AG04449 (cell line): ENCODE measurements around the gene MAGEB16.

Experiments
- CTCF ChIA-PET: fragments of 350-600 bp; formaldehyde crosslinking; extraction: SDS; loops from one replicate; lab custom pipeline; 2021; ENCODE audit warnings: antibody characterized with exemption; lab: Yijun Ruan, JAX
- POLR2A ChIA-PET: fragments of 400-600, 350-600 bp; formaldehyde crosslinking; extraction: SDS; loops from one replicate; lab custom pipeline; 2020; ENCODE audit warnings: antibody characterized with exemption, inconsistent platforms; lab: Yijun Ruan, JAX
- DNase-seq: peaks from one replicate; pipeline ENCODE4 v3.0.0-alpha.2; 2010; ENCODE audit warnings: low read depth, low spot score
- H3K4me3 ChIP-seq: 2 replicates; pipeline ENCODE4 v1.5.1; 2011; ENCODE audit warnings: low read depth, mild to moderate bottlenecking, control low read depth, low read length
- TF ChIP-seq, protein P1 (sequence below): IDR thresholded peaks from one replicate; pipeline ENCODE4 v1.5.1; 2011; ENCODE audit warnings: mild to moderate bottlenecking, moderate library complexity, low read length, control low read depth, inconsistent platforms; ENCODE audit not compliant: insufficient read depth; ENCODE audit errors: missing control alignments

MAGEB16 gene

DNA sequence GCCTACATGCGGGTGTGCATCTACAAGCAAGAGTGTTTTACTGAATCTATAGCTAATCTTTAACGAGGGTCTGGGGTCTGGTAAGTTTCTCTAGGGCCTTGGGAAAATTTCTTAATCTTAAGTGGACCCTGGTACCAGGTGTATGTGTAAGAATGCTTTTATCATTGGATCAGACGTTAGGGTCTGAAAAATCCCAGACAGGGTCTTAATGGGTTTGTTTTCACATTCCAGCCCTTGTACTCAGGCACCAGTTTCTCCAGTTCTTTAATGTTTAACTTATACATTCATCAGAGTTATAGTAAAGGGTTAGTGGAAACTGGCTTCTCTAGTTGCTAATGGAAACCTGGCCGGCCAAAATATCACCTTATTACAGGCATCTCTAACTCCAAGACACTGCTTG lies 11.6 kb downstream of the MAGEB16 start:
- no peak for DNase-seq
- H3K4me3 ChIP-seq, result no peak overlapping the region
- ChIA-PET CTCF (no interaction called here), POLR2A (no interaction called here)
- TF ChIP-seq, protein P1, sequence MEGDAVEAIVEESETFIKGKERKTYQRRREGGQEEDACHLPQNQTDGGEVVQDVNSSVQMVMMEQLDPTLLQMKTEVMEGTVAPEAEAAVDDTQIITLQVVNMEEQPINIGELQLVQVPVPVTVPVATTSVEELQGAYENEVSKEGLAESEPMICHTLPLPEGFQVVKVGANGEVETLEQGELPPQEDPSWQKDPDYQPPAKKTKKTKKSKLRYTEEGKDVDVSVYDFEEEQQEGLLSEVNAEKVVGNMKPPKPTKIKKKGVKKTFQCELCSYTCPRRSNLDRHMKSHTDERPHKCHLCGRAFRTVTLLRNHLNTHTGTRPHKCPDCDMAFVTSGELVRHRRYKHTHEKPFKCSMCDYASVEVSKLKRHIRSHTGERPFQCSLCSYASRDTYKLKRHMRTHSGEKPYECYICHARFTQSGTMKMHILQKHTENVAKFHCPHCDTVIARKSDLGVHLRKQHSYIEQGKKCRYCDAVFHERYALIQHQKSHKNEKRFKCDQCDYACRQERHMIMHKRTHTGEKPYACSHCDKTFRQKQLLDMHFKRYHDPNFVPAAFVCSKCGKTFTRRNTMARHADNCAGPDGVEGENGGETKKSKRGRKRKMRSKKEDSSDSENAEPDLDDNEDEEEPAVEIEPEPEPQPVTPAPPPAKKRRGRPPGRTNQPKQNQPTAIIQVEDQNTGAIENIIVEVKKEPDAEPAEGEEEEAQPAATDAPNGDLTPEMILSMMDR, result no peak

DNA sequence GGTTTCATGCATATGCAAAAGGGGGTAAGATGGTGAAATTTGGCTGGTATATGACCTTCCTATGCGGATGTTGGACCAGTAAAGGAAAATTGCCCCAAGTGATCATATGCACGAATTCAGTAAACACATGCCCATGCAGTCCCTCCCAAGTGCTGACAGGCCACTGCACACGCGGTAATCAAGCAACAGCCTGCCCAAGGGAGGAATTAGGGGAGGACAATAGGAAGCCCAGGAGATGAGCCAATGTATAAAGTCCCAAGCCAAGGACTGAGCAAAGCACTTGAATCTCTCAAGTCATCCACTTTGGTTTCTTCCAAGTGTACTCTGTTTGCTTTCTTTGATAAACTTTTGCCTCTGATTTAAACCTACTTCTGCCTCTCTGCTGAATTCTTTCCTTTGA lies 21.1 kb downstream of the MAGEB16 start:
- POLR2A ChIA-PET, result no interaction called here
- TF ChIP-seq, protein P1, result no peak
- CTCF ChIA-PET, result no interaction called here
- no peak overlapping the region for H3K4me3 ChIP-seq
- DNase-seq, result no peak

- ChIA-PET POLR2A (no interaction called here), CTCF (no interaction called here)
- no peak overlapping the region for H3K4me3 ChIP-seq
- DNase-seq, result no peak
- TF ChIP-seq, protein P1, result no peak
Measured at GRCh38 chrX:35826503-35826902, 28.4 kb downstream of the MAGEB16 start.

DNA sequence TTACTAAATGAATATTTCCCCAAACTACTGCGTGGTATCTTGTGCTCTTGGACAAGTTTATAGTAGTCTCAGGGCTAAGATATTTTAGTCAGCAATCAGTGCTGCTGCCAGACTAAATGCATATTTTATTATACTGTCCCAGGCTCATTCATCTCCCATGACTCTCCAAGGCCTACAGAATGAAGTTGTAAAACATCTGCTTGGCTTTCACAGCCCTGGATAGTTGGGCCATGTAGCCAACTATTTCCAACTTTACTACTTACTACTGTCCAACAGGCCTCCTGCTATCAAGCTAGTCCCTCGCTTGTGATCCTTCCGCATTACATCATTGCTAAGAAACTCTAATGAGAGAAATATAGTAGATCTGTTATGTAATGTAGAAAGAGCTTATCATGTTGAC lies 31.4 kb downstream of the MAGEB16 start:
- no peak overlapping the region for H3K4me3 ChIP-seq
- ChIA-PET CTCF (no interaction called here), POLR2A (no interaction called here)
- TF ChIP-seq, protein P1, result no peak
- DNase-seq, result no peak

DNA sequence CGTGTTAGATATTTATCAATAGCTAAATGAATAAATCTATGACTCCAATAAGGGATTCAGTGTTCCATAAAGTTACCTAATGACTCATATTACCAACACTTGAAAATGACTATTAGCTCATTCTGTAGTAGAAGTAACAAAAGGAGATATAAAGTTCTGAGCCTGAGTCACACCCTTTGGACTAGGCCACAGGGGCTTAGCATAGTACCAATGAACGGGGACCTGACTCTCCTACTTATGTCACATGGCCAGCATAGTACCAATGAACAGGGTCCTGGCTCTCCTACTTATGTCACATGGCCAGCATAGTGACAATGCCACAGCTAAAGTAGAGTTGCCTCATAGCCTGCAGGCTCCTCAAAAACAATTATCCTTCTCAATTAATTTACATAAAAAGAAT lies 43.7 kb downstream of the MAGEB16 start:
- TF ChIP-seq, protein P1, result no peak
- DNase-seq, result no peak
- ChIA-PET POLR2A (no interaction called here), CTCF (no interaction called here)
- H3K4me3 ChIP-seq, result no peak overlapping the region

DNA sequence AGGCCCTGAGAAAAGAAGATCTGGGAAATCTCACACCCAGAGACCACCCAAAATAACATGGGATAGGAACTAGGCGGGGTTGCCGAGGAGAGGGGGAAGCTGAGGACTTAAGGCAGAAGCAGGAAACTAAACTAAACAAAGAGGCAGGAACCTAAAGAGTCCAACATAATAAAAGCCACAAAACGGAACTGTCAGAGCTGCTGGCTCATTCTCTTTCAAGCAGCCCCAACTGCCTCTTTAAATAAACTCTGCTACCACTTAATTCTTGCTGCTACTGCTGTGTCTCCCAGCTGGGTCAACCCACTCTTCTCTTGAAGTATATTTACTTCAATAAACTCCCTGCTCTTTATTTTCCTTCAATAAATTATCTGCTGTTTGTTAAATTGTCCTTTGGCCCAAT lies 44.5 kb downstream of the MAGEB16 start:
- ChIA-PET POLR2A (no interaction called here), CTCF (no interaction called here)
- no peak for DNase-seq
- H3K4me3 ChIP-seq, result no peak overlapping the region
- TF ChIP-seq, protein P1, result no peak
